Suprapubic skin (tissue), 4 donors: ENCODE data around the gene FCAMR. TPM values are rescaled to one million over a fixed set of nuclear protein-coding genes. Genes with fewer than 3 reads are reported as not detected.

Experiments used
- DNase-seq, 2 donors: peaks; one replicate each; pipeline ENCODE4 v3.0.0-alpha.2; 2019; ENCODE audit warnings: low spot score in 2 of 2
- H3K27ac ChIP-seq: fragments of 200-600 bp; sonication (generic); one replicate; pipeline ENCODE4 v1.5.1; 2019
- H3K27me3 ChIP-seq: fragments of 200-600 bp; sonication (generic); one replicate; pipeline ENCODE4 v1.5.1; 2019
- H3K36me3 ChIP-seq: fragments of 200-600 bp; sonication (generic); one replicate; pipeline ENCODE4 v1.5.1; 2019
- H3K4me1 ChIP-seq: fragments of 200-600 bp; sonication (generic); one replicate; pipeline ENCODE4 v1.5.1; 2019
- H3K4me3 ChIP-seq: fragments of 200-600 bp; sonication (generic); one replicate; pipeline ENCODE4 v1.5.1; 2019; ENCODE audit warnings: mild to moderate bottlenecking
- H3K9me3 ChIP-seq: fragments of 200-600 bp; sonication (generic); one replicate; pipeline ENCODE4 v1.5.1; 2019
- EP300 ChIP-seq: sonication (generic); formaldehyde crosslinking; IDR thresholded peaks from one replicate; pipeline ENCODE4 v1.6.1; 2017; ENCODE audit warnings: antibody characterized with exemption
- POLR2A ChIP-seq, 2 donors: fragments of 450-650 bp; IDR thresholded peaks; one replicate each; pipeline ENCODE4 v1.6.1; 2017; ENCODE audit warnings: antibody characterized with exemption in 2 of 2, mild to moderate bottlenecking in 2 of 2, moderate library complexity in 2 of 2
- POLR2AphosphoS5 ChIP-seq, 3 donors: sonication (generic); formaldehyde crosslinking; IDR thresholded peaks; one replicate each; pipeline ENCODE4 v1.6.1; 2017; ENCODE audit warnings: antibody characterized with exemption in 3 of 3
- WGBS: methylation state at CpG from one replicate; pipeline ENCODE4 v1.1.5; 2018; 5-methylcytosine and 5-hydroxymethylcytosine counted together
- total RNA-seq, 4 donors: library from RNA; depleted of rRNA; stranded (reverse); fragments of >200 nt; gene quantifications; one replicate each; pipeline ENCODE4 v1.1.0, GENCODE V29; 2016
- TF ChIP-seq, protein P1 (sequence below), 2 donors: fragments of 200-600 bp in 1 of 2; fragments of 450-650 bp in 1 of 2; sonication (generic) in 1 of 2; IDR thresholded peaks; one replicate each; pipeline ENCODE4 v1.5.1; 2016 to 2019; ENCODE audit warnings: antibody characterized with exemption in 2 of 2, mild to moderate bottlenecking in 1 of 2, moderate library complexity in 1 of 2

The FCAMR gene
- total RNA-seq, 4 donors from 2014 or later, result not detected

- WGBS, result 92% methylated on average over 3 of the region's 3 CpGs
- H3K27me3 ChIP-seq, result no peaks in the 10 kb centered on the region
- DNase-seq, result no peak
- H3K27ac ChIP-seq, result no peak overlapping the region
- no peaks in the 10 kb centered on the region for H3K36me3 ChIP-seq
- no peak overlapping the region for H3K4me3 ChIP-seq
- no peaks in the 10 kb centered on the region for H3K9me3 ChIP-seq
- peaks cover 32% of the 10 kb centered on the region for H3K4me1 ChIP-seq
- TF ChIP-seq POLR2AphosphoS5 (IDR thresholded peaks at IDR 0.05) (no peak), EP300 (no peak)
Observed at GRCh38 chr1:207015791-207016190, 45.5 kb upstream of the FCAMR start.

DNA sequence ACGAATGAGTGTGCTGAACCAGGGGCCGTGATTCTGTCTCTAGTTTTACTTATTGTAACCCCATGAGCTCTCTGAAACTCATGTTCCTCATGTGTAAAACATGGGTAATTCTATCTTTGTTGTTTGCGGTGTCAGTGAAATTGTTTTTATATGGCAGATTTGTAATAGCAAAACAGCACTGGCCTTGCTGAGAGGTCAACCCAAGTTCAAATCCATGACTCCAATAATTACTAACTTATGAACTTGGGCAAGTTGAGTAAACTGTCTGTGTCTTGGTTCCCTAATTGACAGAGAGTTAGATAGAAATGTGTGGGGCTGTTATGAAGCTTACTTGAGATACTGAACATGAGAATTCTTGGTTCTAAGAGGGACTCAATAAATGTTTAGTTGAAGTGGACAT, 44.5 kb upstream of the FCAMR start:
- Histone ChIP-seq H3K27ac (no peak overlapping the region), H3K36me3 (no peaks in the 10 kb centered on the region), H3K4me1 (peaks cover 23% of the 10 kb centered on the region), H3K9me3 (no peaks in the 10 kb centered on the region), H3K4me3 (no peak overlapping the region), H3K27me3 (no peaks in the 10 kb centered on the region)
- no peak for DNase-seq
- 87% methylated on average over 3 of the region's 3 CpGs for WGBS
- TF ChIP-seq POLR2AphosphoS5 (IDR thresholded peaks at IDR 0.05) (no peak), POLR2A (IDR thresholded peaks at IDR 0.05) (no peak), EP300 (no peak)
- TF ChIP-seq, protein P1, sequence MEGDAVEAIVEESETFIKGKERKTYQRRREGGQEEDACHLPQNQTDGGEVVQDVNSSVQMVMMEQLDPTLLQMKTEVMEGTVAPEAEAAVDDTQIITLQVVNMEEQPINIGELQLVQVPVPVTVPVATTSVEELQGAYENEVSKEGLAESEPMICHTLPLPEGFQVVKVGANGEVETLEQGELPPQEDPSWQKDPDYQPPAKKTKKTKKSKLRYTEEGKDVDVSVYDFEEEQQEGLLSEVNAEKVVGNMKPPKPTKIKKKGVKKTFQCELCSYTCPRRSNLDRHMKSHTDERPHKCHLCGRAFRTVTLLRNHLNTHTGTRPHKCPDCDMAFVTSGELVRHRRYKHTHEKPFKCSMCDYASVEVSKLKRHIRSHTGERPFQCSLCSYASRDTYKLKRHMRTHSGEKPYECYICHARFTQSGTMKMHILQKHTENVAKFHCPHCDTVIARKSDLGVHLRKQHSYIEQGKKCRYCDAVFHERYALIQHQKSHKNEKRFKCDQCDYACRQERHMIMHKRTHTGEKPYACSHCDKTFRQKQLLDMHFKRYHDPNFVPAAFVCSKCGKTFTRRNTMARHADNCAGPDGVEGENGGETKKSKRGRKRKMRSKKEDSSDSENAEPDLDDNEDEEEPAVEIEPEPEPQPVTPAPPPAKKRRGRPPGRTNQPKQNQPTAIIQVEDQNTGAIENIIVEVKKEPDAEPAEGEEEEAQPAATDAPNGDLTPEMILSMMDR (IDR thresholded peaks at IDR 0.05), result no peak

- TF ChIP-seq POLR2A (IDR thresholded peaks at IDR 0.05), result no peak
- no peak for TF ChIP-seq POLR2AphosphoS5 (IDR thresholded peaks at IDR 0.05)
- no peak for TF ChIP-seq EP300
- TF ChIP-seq, protein P1 (IDR thresholded peaks at IDR 0.05), result no peak
Observed at GRCh38 chr1:207013321-207014085, 43.2 kb upstream of the FCAMR start.

DNA sequence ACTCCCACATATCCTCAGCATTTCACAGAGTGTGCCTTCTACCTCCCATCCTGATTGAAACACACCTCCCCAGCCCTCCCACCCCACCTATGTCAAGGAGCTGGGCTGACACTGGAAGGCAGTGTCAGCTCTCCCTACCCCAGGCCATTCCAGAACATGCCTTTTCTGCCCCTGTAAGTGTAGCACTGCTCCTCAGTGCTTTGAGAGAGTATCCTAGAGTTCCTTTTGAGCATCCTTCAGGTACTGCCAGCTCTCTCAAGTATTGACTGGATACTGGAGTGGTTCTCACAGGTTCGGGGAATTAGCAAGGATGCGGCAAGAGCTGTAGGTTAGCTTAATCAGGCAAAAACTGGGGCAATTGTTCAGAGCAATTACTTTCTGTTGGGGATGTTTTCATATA, 40.5 kb upstream of the FCAMR start:
- H3K27ac ChIP-seq, result peak overlapping the region; percentile 48

More at GRCh38 chr1:207013321-207014085, 43.2 kb upstream of the FCAMR start:
- no peak overlapping the region for H3K27ac ChIP-seq
- no peak for DNase-seq
- no peaks in the 10 kb centered on the region for H3K9me3 ChIP-seq
- peaks cover 10% of the 10 kb centered on the region for H3K4me1 ChIP-seq
- H3K27me3 ChIP-seq, result no peaks in the 10 kb centered on the region
- 95% methylated on average over 6 of the region's 6 CpGs for WGBS
- H3K4me3 ChIP-seq, result no peak overlapping the region
- H3K36me3 ChIP-seq, result no peaks in the 10 kb centered on the region

GRCh38 chr1:207009945-207010344, 39.7 kb upstream of the FCAMR start:
- Histone ChIP-seq H3K4me3 (no peak overlapping the region), H3K36me3 (no peaks in the 10 kb centered on the region), H3K27ac (peak overlapping the region; percentile 48), H3K27me3 (no peaks in the 10 kb centered on the region), H3K9me3 (no peaks in the 10 kb centered on the region), H3K4me1 (peaks cover 3% of the 10 kb centered on the region)
- no peak for DNase-seq
- TF ChIP-seq, protein P1 (IDR thresholded peaks at IDR 0.05), result no peak
- TF ChIP-seq EP300 (no peak), POLR2AphosphoS5 (IDR thresholded peaks at IDR 0.05) (no peak), POLR2A (IDR thresholded peaks at IDR 0.05) (no peak)
- WGBS, result 87% methylated on average over 7 of the region's 7 CpGs

More for the DNA sequence above, 40.5 kb upstream of the FCAMR start:
- Histone ChIP-seq H3K4me1 (peaks cover 3% of the 10 kb centered on the region), H3K27me3 (no peaks in the 10 kb centered on the region), H3K36me3 (no peaks in the 10 kb centered on the region), H3K9me3 (no peaks in the 10 kb centered on the region), H3K4me3 (no peak overlapping the region)
- DNase-seq, result no peak
- WGBS, result 96% methylated on average over 2 of the region's 2 CpGs
- TF ChIP-seq, protein P1 (IDR thresholded peaks at IDR 0.05), result no peak
- TF ChIP-seq POLR2A (IDR thresholded peaks at IDR 0.05), result no peak
- TF ChIP-seq POLR2AphosphoS5 (IDR thresholded peaks at IDR 0.05), result no peak
- TF ChIP-seq EP300, result no peak
